GM12878 (cell line): ENCODE results near the gene ABRACL. TPM values are rescaled to one million over a fixed set of nuclear protein-coding genes. Genes with fewer than 3 reads are reported as not detected.

Source experiments
- BCL3 ChIP-seq: IDR thresholded peaks from 2 replicates; pipeline ENCODE4 v1.6.1; 2011; ENCODE audit warnings: borderline replicate concordance, low read depth, mild to moderate bottlenecking, moderate library complexity, low read length; ENCODE audit not compliant: insufficient read depth, poor library complexity, severe bottlenecking
- IRF3 ChIP-seq: fragments of 450-650 bp; IDR thresholded peaks from 2 replicates; pipeline ENCODE4 v1.6.1; 2014; ENCODE audit warnings: mild to moderate bottlenecking
- PKNOX1 ChIP-seq: fragments of 450-650 bp; IDR thresholded peaks from 2 replicates; pipeline ENCODE4 v1.6.1; 2016; ENCODE audit warnings: mild to moderate bottlenecking
- SMARCA5 ChIP-seq: fragments of 450-650 bp; IDR thresholded peaks from 2 replicates; pipeline ENCODE4 v1.6.1; 2017; ENCODE audit warnings: mild to moderate bottlenecking
- TAF1 ChIP-seq: IDR thresholded peaks from 2 replicates; pipeline ENCODE4 v1.6.1; 2011; ENCODE audit warnings: mild to moderate bottlenecking, low read depth, low read length, borderline replicate concordance
- ZNF274 ChIP-seq: IDR thresholded peaks from one replicate; pipeline ENCODE4 v1.8.0; 2011; ENCODE audit not compliant: insufficient read length, insufficient read depth
- polyA plus RNA-seq, 11 experiments: library from polyadenylated mRNA; depleted of rRNA in 4 of 11; unstranded in 6 of 11; stranded (reverse) in 5 of 11; fragments of >200 nt; fragmentation: Nextera tagmentation in 4 of 11; fragmentation: Illumina TruSeq in 1 of 11; extraction: Ambion mirVana in 4 of 11; extraction: Trizol in 1 of 11; gene quantifications; 1 replicate in 1 of 11; 2 replicates in 10 of 11; pipeline versions ENCODE4 v1.2.1 to v1.2.3, GENCODE V29; 2011 to 2016; ENCODE audit warnings: inconsistent platforms in 2 of 11, missing spikeins in 2 of 11, low read depth in 1 of 11
- total RNA-seq, 4 experiments: library from RNA; depleted of rRNA in 3 of 4; stranded (reverse); fragments of >200 nt in 3 of 4; fragmentation: Illumina TruSeq in 1 of 4; extraction: Trizol in 1 of 4; gene quantifications; 2 replicates each; pipeline versions ENCODE4 v1.2.1 to v1.2.3, GENCODE V29; 2013 to 2021
- TF ChIP-seq, protein P1 (sequence below): IDR thresholded peaks from 2 replicates; pipeline ENCODE4 v1.6.1; 2012; ENCODE audit warnings: mild to moderate bottlenecking, low read depth, low read length
- TF ChIP-seq, protein P2 (sequence below): IDR thresholded peaks from 2 replicates; pipeline ENCODE4 v1.6.1; 2012; ENCODE audit warnings: improper control_type of control experiment, low read depth, low read length; ENCODE audit not compliant: insufficient replicate concordance
- TF ChIP-seq, protein P3 (sequence below): fragments of 450-650 bp; IDR thresholded peaks from 2 replicates; pipeline ENCODE4 v1.6.1; 2017; ENCODE audit warnings: mild to moderate bottlenecking, moderate library complexity
- TF ChIP-seq, protein P4 (sequence below): fragments of 450-650 bp; IDR thresholded peaks from 2 replicates; pipeline ENCODE4 v1.6.1; 2017; ENCODE audit warnings: low read depth, mild to moderate bottlenecking, moderate library complexity

The ABRACL gene
- total and polyA plus RNA-seq, 10 of the 15 experiments (the other 5 are each of a cell fraction or from before 2014, with no cell fraction given): 111 to 647 (median 192) TPM

DNA sequence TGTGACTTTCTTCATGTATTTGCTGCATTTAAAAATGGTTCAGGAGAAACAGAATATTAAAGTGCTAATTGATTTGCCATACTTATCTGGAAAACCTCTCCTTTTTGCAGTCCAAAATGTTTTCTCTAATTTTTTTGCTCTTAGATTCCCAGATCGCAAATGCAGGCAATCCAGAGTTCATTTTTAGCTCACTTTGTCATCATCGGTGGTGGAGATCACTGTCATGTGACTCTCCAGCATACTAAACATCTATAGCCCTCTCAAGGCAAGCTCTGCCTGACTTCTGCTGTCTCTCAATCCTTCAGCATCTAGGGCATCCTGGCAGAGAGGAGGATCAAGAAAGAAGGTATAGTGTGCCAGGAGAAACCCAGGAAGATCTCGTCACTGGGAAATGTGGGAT, 24.8 kb downstream of the ABRACL start (continued):
- TF ChIP-seq, protein P1, sequence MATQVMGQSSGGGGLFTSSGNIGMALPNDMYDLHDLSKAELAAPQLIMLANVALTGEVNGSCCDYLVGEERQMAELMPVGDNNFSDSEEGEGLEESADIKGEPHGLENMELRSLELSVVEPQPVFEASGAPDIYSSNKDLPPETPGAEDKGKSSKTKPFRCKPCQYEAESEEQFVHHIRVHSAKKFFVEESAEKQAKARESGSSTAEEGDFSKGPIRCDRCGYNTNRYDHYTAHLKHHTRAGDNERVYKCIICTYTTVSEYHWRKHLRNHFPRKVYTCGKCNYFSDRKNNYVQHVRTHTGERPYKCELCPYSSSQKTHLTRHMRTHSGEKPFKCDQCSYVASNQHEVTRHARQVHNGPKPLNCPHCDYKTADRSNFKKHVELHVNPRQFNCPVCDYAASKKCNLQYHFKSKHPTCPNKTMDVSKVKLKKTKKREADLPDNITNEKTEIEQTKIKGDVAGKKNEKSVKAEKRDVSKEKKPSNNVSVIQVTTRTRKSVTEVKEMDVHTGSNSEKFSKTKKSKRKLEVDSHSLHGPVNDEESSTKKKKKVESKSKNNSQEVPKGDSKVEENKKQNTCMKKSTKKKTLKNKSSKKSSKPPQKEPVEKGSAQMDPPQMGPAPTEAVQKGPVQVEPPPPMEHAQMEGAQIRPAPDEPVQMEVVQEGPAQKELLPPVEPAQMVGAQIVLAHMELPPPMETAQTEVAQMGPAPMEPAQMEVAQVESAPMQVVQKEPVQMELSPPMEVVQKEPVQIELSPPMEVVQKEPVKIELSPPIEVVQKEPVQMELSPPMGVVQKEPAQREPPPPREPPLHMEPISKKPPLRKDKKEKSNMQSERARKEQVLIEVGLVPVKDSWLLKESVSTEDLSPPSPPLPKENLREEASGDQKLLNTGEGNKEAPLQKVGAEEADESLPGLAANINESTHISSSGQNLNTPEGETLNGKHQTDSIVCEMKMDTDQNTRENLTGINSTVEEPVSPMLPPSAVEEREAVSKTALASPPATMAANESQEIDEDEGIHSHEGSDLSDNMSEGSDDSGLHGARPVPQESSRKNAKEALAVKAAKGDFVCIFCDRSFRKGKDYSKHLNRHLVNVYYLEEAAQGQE: no peak
- TF ChIP-seq PKNOX1 (no peak), TAF1 (no peak), IRF3 (no peak), SMARCA5 (no peak), ZNF274 (no peak), BCL3 (no peak)
- TF ChIP-seq, protein P2, sequence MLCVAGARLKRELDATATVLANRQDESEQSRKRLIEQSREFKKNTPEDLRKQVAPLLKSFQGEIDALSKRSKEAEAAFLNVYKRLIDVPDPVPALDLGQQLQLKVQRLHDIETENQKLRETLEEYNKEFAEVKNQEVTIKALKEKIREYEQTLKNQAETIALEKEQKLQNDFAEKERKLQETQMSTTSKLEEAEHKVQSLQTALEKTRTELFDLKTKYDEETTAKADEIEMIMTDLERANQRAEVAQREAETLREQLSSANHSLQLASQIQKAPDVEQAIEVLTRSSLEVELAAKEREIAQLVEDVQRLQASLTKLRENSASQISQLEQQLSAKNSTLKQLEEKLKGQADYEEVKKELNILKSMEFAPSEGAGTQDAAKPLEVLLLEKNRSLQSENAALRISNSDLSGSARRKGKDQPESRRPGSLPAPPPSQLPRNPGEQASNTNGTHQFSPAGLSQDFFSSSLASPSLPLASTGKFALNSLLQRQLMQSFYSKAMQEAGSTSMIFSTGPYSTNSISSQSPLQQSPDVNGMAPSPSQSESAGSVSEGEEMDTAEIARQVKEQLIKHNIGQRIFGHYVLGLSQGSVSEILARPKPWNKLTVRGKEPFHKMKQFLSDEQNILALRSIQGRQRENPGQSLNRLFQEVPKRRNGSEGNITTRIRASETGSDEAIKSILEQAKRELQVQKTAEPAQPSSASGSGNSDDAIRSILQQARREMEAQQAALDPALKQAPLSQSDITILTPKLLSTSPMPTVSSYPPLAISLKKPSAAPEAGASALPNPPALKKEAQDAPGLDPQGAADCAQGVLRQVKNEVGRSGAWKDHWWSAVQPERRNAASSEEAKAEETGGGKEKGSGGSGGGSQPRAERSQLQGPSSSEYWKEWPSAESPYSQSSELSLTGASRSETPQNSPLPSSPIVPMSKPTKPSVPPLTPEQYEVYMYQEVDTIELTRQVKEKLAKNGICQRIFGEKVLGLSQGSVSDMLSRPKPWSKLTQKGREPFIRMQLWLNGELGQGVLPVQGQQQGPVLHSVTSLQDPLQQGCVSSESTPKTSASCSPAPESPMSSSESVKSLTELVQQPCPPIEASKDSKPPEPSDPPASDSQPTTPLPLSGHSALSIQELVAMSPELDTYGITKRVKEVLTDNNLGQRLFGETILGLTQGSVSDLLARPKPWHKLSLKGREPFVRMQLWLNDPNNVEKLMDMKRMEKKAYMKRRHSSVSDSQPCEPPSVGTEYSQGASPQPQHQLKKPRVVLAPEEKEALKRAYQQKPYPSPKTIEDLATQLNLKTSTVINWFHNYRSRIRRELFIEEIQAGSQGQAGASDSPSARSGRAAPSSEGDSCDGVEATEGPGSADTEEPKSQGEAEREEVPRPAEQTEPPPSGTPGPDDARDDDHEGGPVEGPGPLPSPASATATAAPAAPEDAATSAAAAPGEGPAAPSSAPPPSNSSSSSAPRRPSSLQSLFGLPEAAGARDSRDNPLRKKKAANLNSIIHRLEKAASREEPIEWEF: no peak
- TF ChIP-seq, protein P3, sequence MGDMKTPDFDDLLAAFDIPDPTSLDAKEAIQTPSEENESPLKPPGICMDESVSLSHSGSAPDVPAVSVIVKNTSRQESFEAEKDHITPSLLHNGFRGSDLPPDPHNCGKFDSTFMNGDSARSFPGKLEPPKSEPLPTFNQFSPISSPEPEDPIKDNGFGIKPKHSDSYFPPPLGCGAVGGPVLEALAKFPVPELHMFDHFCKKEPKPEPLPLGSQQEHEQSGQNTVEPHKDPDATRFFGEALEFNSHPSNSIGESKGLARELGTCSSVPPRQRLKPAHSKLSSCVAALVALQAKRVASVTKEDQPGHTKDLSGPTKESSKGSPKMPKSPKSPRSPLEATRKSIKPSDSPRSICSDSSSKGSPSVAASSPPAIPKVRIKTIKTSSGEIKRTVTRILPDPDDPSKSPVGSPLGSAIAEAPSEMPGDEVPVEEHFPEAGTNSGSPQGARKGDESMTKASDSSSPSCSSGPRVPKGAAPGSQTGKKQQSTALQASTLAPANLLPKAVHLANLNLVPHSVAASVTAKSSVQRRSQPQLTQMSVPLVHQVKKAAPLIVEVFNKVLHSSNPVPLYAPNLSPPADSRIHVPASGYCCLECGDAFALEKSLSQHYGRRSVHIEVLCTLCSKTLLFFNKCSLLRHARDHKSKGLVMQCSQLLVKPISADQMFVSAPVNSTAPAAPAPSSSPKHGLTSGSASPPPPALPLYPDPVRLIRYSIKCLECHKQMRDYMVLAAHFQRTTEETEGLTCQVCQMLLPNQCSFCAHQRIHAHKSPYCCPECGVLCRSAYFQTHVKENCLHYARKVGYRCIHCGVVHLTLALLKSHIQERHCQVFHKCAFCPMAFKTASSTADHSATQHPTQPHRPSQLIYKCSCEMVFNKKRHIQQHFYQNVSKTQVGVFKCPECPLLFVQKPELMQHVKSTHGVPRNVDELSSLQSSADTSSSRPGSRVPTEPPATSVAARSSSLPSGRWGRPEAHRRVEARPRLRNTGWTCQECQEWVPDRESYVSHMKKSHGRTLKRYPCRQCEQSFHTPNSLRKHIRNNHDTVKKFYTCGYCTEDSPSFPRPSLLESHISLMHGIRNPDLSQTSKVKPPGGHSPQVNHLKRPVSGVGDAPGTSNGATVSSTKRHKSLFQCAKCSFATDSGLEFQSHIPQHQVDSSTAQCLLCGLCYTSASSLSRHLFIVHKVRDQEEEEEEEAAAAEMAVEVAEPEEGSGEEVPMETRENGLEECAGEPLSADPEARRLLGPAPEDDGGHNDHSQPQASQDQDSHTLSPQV: no peak
- TF ChIP-seq, protein P4, sequence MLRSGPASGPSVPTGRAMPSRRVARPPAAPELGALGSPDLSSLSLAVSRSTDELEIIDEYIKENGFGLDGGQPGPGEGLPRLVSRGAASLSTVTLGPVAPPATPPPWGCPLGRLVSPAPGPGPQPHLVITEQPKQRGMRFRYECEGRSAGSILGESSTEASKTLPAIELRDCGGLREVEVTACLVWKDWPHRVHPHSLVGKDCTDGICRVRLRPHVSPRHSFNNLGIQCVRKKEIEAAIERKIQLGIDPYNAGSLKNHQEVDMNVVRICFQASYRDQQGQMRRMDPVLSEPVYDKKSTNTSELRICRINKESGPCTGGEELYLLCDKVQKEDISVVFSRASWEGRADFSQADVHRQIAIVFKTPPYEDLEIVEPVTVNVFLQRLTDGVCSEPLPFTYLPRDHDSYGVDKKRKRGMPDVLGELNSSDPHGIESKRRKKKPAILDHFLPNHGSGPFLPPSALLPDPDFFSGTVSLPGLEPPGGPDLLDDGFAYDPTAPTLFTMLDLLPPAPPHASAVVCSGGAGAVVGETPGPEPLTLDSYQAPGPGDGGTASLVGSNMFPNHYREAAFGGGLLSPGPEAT: no peak
